ENCODE measurements around the gene FNDC8.
"Not testable (repeated sequence)": the region's sequence is repeated elsewhere in the genome, so short reads cannot be mapped to it uniquely, and the experiment has no call there.

Gene FNDC8

GRCh38 chr17:35095741-35096140 lies 25.7 kb upstream of the FNDC8 start:
- no peak for DNase-seq (ENCODE audit: low read depth in 2 of 2)

GRCh38 chr17:35097776-35098175 lies 23.6 kb upstream of the FNDC8 start:
- DNase-seq (ENCODE audit: low read depth in 2 of 2), result no peak

GRCh38 chr17:35099908-35100307 lies 21.5 kb upstream of the FNDC8 start:
- DNase-seq (ENCODE audit: low read depth in 2 of 2), result no peak

GRCh38 chr17:35101036-35101435 lies 20.4 kb upstream of the FNDC8 start:
- DNase-seq (ENCODE audit: low read depth in 2 of 2), result no peak

- no peak for DNase-seq (ENCODE audit: low read depth in 2 of 2)
Measured at GRCh38 chr17:35101725-35102124, 19.7 kb upstream of the FNDC8 start.

- no peak for DNase-seq (ENCODE audit: low read depth in 2 of 2)
Measured at GRCh38 chr17:35103271-35103670, 18.1 kb upstream of the FNDC8 start.

GRCh38 chr17:35104844-35105450 lies 16.5 kb upstream of the FNDC8 start:
- no peak for DNase-seq (ENCODE audit: low read depth in 2 of 2)

GRCh38 chr17:35110791-35111190 lies 10.6 kb upstream of the FNDC8 start:
- DNase-seq (ENCODE audit: low read depth in 2 of 2), result not testable (repeated sequence)

GRCh38 chr17:35116845-35117244 lies 4.6 kb upstream of the FNDC8 start:
- no peak for DNase-seq (ENCODE audit: low read depth in 2 of 2)

GRCh38 chr17:35117984-35118383 lies 3.4 kb upstream of the FNDC8 start:
- peak in 1 of 2 donors; percentile 15 for DNase-seq (ENCODE audit: low read depth in 2 of 2)

- peak; percentile 66 to 71 for DNase-seq (ENCODE audit: low read depth in 2 of 2)
Measured at GRCh38 chr17:35119370-35120165, 1.8 kb upstream of the FNDC8 start, which contains the start of gene RAD51D. TSS of gene RAD51D (minus strand) at chr17:35119860. CDS start at chr17:35119613, 247 bp downstream.

GRCh38 chr17:35127751-35128514 lies 6.5 kb downstream of the FNDC8 start:
- no peak for DNase-seq (ENCODE audit: low read depth in 2 of 2)

- DNase-seq (ENCODE audit: low read depth in 2 of 2), result no peak
Measured at GRCh38 chr17:35129154-35129972, 7.9 kb downstream of the FNDC8 start.

- DNase-seq (ENCODE audit: low read depth in 2 of 2), result no peak
Measured at GRCh38 chr17:35129973-35130351, 8.5 kb downstream of the FNDC8 start.

- DNase-seq (ENCODE audit: low read depth in 2 of 2), result no peak
Measured at GRCh38 chr17:35130392-35130791, 9.0 kb downstream of the FNDC8 start.

GRCh38 chr17:35132099-35132498 lies 10.7 kb downstream of the FNDC8 start:
- no peak for DNase-seq (ENCODE audit: low read depth in 2 of 2)

- no peak for DNase-seq (ENCODE audit: low read depth in 2 of 2)
Measured at GRCh38 chr17:35132816-35133550, 11.6 kb downstream of the FNDC8 start.

GRCh38 chr17:35135322-35135721 lies 13.9 kb downstream of the FNDC8 start:
- DNase-seq (ENCODE audit: low read depth in 2 of 2), result no peak

GRCh38 chr17:35138218-35138617 lies 16.8 kb downstream of the FNDC8 start:
- no peak for DNase-seq (ENCODE audit: low read depth in 2 of 2)

GRCh38 chr17:35141681-35142466 lies 20.5 kb downstream of the FNDC8 start, which contains the start of gene NLE1:
TSS of gene NLE1 (minus strand) at chr17:35142303. CDS start at chr17:35142275, 28 bp downstream.
- peak; percentile 81 to 84 for DNase-seq (ENCODE audit: low read depth in 2 of 2)
